Sigmoid colon (tissue), 7 donors: ENCODE measurements around the gene ZFYVE21. TPM values are rescaled to one million over a fixed set of nuclear protein-coding genes. Genes with fewer than 3 reads are reported as not detected.

Source experiments
- DNase-seq: peaks from one replicate; pipeline ENCODE4 v3.0.0-alpha.2; 2019
- H3K27ac ChIP-seq, 4 donors: fragments of 200-600 bp; sonication (generic); one replicate each; pipeline ENCODE4 v1.5.1; 2016 to 2019; ENCODE audit warnings: mild to moderate bottlenecking in 1 of 4
- H3K27me3 ChIP-seq, 3 donors: fragments of 200-600 bp; sonication (generic); one replicate each; pipeline ENCODE4 v1.5.1; 2019; ENCODE audit warnings: mild to moderate bottlenecking in 1 of 3
- H3K36me3 ChIP-seq, 4 donors: fragments of 200-600 bp; sonication (generic); one replicate each; pipeline ENCODE4 v1.5.1; 2016 to 2019
- H3K4me1 ChIP-seq, 4 donors: fragments of 200-600 bp; sonication (generic); one replicate each; pipeline ENCODE4 v1.5.1; 2017 to 2019
- H3K4me3 ChIP-seq, 4 donors: fragments of 200-600 bp; sonication (generic); one replicate each; pipeline ENCODE4 v1.5.1; 2017 to 2019; ENCODE audit warnings: mild to moderate bottlenecking in 2 of 4, moderate library complexity in 1 of 4
- H3K9me3 ChIP-seq, 4 donors: fragments of 200-600 bp in 3 of 4; sonication (generic) in 3 of 4; one replicate each; pipeline versions ENCODE4 v1.5.1 to v1.6.1; 2013 to 2019
- EP300 ChIP-seq, 4 donors: sonication (generic); formaldehyde crosslinking; IDR thresholded peaks; one replicate each; pipeline ENCODE4 v1.6.1; 2017; ENCODE audit warnings: antibody characterized with exemption in 4 of 4
- POLR2A ChIP-seq, 2 donors: fragments of 450-650 bp; IDR thresholded peaks; one replicate each; pipeline ENCODE4 v1.6.1; 2016; ENCODE audit warnings: antibody characterized with exemption in 2 of 2, mild to moderate bottlenecking in 2 of 2, moderate library complexity in 2 of 2
- POLR2AphosphoS5 ChIP-seq, 4 donors: sonication (generic); formaldehyde crosslinking; IDR thresholded peaks; one replicate each; pipeline ENCODE4 v1.6.1; 2017; ENCODE audit warnings: antibody characterized with exemption in 4 of 4
- WGBS, 2 donors: extraction: QIAGEN DNeasy Blood & Tissue Kit; methylation state at CpG; one replicate each; pipeline ENCODE4 v1.1.7; 2013; 5-methylcytosine and 5-hydroxymethylcytosine counted together
- intact Hi-C: fragments of 100-400 bp; cut with DNase I; formaldehyde crosslinking; loops from one replicate; pipeline ENCODE4 v1.15.1; 2023
- polyA plus RNA-seq, 3 donors: library from polyadenylated mRNA; stranded (reverse); fragments of 200-250 nt; gene quantifications; one replicate each; pipeline ENCODE4 v1.2.3, GENCODE V29; 2013
- total RNA-seq, 4 donors: library from RNA; depleted of rRNA; stranded (reverse); fragments of >200 nt; gene quantifications; one replicate each; pipeline ENCODE4 v1.1.0, GENCODE V29; 2016
- TF ChIP-seq, protein P1 (sequence below), 4 experiments: fragments of 450-650 bp in 3 of 4; fragments of 200-600 bp in 1 of 4; IDR thresholded peaks; one replicate each; pipeline ENCODE4 v1.5.1; 2016 to 2019; ENCODE audit warnings: antibody characterized with exemption in 4 of 4, mild to moderate bottlenecking in 3 of 4, moderate library complexity in 2 of 4
- donor health status: healthy with polysubstance abuse.
- donor health status: Bipolar disorder and iron deficiency.
- donor health status: healthy.

The ZFYVE21 gene
- total and polyA plus RNA-seq, 7 donors, result 41.7 to 106 (median 86.3) TPM

DNA sequence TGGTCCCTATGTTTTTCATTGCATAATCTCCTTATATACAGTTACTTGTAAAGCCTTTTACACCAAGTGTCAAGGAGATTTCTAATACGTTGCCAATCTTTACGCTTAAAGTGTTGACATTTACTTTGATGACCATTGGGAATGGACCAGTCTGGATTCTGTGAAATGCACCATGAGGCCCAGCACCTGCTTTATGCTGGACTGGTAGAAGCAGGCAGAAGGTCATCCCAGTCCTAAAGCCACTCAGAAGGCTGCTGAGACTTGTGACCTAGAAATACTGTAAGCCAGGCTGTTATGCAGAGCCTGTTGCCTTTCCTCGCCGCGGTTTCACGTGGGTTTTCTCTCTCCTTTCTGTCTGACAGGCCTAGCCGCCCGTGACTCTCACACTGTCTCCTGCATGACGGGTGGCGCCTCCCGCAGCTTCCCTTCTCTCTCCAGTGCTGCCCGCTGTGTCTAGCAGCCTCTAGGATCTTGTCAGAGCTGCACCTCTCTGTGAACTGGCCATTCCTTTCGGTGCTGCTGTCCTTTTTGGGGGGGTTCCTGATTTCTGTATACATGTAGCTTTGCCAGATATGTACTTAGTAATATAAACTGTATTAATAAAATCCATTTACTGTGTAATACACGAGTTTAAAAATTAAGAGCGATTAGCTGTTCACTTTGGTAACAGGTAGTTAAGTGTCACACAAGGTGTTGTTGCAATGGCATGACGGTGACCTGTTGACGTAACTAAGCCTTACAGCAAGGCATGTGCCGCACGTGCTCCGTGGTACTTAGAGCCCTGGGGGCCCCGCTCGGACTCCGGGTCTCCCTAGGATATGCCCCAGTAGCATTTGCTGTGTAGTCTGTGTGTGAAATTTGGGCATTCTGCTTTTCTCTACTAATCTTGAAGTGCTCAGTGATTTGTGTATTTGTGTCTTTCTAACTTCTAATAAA lies 30.1 kb upstream of the ZFYVE21 start:
- Histone ChIP-seq H3K4me1 (peaks cover 0 to 20% (median 3%) of the 10 kb centered on the region in 4 donors), H3K27me3 (no peaks in the 10 kb centered on the region), H3K9me3 (no peaks in the 10 kb centered on the region), H3K4me3 (no peak overlapping the region), H3K27ac (no peak overlapping the region), H3K36me3 (peaks cover 17 to 90% (median 49%) of the 10 kb centered on the region in 4 donors)
- no peak for DNase-seq
- TF ChIP-seq EP300 (IDR thresholded peaks at IDR 0.05) (no peak), POLR2A (IDR thresholded peaks at IDR 0.05) (no peak), POLR2AphosphoS5 (IDR thresholded peaks at IDR 0.05) (no peak)
- TF ChIP-seq, protein P1, sequence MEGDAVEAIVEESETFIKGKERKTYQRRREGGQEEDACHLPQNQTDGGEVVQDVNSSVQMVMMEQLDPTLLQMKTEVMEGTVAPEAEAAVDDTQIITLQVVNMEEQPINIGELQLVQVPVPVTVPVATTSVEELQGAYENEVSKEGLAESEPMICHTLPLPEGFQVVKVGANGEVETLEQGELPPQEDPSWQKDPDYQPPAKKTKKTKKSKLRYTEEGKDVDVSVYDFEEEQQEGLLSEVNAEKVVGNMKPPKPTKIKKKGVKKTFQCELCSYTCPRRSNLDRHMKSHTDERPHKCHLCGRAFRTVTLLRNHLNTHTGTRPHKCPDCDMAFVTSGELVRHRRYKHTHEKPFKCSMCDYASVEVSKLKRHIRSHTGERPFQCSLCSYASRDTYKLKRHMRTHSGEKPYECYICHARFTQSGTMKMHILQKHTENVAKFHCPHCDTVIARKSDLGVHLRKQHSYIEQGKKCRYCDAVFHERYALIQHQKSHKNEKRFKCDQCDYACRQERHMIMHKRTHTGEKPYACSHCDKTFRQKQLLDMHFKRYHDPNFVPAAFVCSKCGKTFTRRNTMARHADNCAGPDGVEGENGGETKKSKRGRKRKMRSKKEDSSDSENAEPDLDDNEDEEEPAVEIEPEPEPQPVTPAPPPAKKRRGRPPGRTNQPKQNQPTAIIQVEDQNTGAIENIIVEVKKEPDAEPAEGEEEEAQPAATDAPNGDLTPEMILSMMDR (IDR thresholded peaks at IDR 0.05), result no peak
- intact Hi-C loops, result no loop called here
- WGBS, 2 donors, result 94 to 95% methylated on average over 23 of the region's 23 CpGs

DNA sequence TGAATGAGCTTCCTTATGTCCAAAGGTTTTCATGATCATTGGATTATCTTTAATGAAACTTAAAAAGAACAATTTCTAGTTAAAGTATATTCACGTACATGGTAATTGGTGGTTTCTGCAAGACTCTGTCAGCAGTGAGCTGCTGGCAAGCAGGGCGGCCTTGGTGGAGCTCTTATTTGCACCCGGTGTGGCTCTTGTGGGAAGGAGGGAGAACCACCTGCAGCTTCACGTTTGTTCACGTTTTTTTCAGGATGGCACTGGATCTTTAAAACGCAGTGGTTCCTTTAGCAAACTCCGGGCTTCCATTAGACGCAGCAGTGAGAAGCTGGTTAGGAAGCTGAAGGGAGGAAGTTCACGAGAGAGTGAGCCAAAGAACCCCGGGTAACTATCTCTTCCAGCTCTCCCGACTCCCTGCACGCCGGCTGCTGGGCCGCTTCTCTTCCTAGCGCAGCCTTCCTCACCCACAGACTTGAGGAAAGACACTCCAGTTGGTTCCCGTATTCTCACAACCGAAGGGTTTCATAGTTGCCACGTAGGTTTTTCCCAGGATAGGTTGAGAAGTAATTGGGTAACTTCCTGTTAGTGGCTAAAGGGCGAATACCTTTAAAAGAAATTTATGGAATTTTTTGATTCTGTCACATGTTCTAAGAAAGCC lies 28.7 kb upstream of the ZFYVE21 start:
- TF ChIP-seq EP300 (IDR thresholded peaks at IDR 0.05) (no peak), POLR2A (IDR thresholded peaks at IDR 0.05) (no peak), POLR2AphosphoS5 (IDR thresholded peaks at IDR 0.05) (no peak)
- TF ChIP-seq, protein P1 (IDR thresholded peaks at IDR 0.05), result no peak
- no peaks in the 10 kb centered on the region for H3K27me3 ChIP-seq
- H3K4me3 ChIP-seq, result no peak overlapping the region
- no peaks in the 10 kb centered on the region for H3K9me3 ChIP-seq
- WGBS, 2 donors, result 89 to 91% methylated on average over 19 of the region's 19 CpGs
- H3K27ac ChIP-seq, result no peak overlapping the region
- intact Hi-C loops, result no loop called here
- peaks cover 11 to 82% (median 39%) of the 10 kb centered on the region in 4 donors for H3K36me3 ChIP-seq
- peaks cover 0 to 20% (median 3%) of the 10 kb centered on the region in 4 donors for H3K4me1 ChIP-seq
- DNase-seq, result no peak

DNA sequence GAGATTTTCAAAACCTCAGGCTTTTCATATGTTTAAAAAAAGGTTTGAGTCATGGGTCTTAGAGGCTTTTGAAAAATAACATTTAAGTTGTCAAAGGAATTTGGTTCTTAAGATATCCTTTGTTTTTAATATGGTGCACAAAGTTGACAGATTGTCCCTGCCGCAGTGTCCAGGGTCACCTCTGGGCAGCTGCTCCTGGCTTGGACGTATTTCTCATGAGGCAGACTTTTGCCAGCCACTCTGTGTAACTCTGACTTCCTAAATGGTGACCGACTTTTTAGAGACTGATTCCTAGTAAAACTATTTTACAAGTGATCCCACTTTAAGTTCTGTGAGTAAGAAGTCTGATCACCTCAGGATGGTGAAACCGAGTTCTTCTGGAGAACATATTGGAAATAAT lies 27.9 kb upstream of the ZFYVE21 start:
- Histone ChIP-seq H3K9me3 (no peaks in the 10 kb centered on the region), H3K27me3 (no peaks in the 10 kb centered on the region), H3K27ac (no peak overlapping the region), H3K4me3 (no peak overlapping the region), H3K36me3 (peaks cover 12 to 82% (median 42%) of the 10 kb centered on the region in 4 donors), H3K4me1 (peaks cover 0 to 20% (median 3%) of the 10 kb centered on the region in 4 donors)
- intact Hi-C loops, result no loop called here
- TF ChIP-seq EP300 (IDR thresholded peaks at IDR 0.05) (no peak), POLR2AphosphoS5 (IDR thresholded peaks at IDR 0.05) (no peak), POLR2A (IDR thresholded peaks at IDR 0.05) (no peak)
- TF ChIP-seq, protein P1 (IDR thresholded peaks at IDR 0.05), result no peak
- no peak for DNase-seq
- WGBS, 2 donors, result 95 to 98% methylated on average over 4 of the region's 4 CpGs

DNA sequence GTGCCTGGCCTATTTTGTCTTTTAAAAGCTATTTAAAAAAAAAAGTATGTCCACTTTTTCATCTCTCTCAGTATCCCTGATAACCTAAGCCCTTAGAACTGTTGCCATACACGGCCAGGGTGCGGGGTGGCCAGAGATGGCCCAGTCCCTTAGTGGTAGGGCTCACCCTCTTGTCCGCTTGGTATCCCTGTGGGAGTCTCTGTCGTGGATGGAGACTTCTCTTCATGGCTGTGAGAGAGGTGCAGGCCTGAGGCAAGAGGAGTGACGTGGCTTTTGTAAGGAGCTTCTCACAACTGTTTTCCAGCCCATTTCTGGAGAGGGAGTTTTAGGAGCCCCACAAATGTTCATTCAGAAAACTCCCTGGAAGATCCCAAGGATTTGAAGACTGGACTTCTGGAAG lies 27.2 kb upstream of the ZFYVE21 start:
- peaks cover 17 to 82% (median 43%) of the 10 kb centered on the region in 4 donors for H3K36me3 ChIP-seq
- 95 to 96% methylated on average over 5 of the region's 5 CpGs for WGBS, 2 donors
- no peak for DNase-seq
- peaks cover 0 to 20% (median 3%) of the 10 kb centered on the region in 4 donors for H3K4me1 ChIP-seq
- H3K27ac ChIP-seq, result peak overlapping the region in 1 of 4 donors; percentile 14
- H3K27me3 ChIP-seq, result no peaks in the 10 kb centered on the region
- H3K9me3 ChIP-seq, result no peaks in the 10 kb centered on the region
- intact Hi-C loops, result no loop called here
- H3K4me3 ChIP-seq, result no peak overlapping the region
- TF ChIP-seq POLR2AphosphoS5 (IDR thresholded peaks at IDR 0.05) (no peak), EP300 (IDR thresholded peaks at IDR 0.05) (no peak)
- TF ChIP-seq, protein P1 (IDR thresholded peaks at IDR 0.05), result no peak
